Stimulated activated CD4-positive, alpha-beta T cell treated with anti-CD3 and anti-CD28 coated beads, Interleukin-15, amount 100 ng/mL, for 24 hours (primary cell): Measurements from ENCODE around the gene RPTOR.

ENCODE experiments used
- DNase-seq: peaks from one replicate; pipeline ENCODE4 v3.0.0-alpha.2; 2020

The RPTOR gene

GRCh38 chr17:80888276-80889160 lies 343.9 kb downstream of the RPTOR start:
- DNase-seq = no peak

GRCh38 chr17:80889231-80890195 lies 344.9 kb downstream of the RPTOR start:
- DNase-seq = peak; percentile 55

GRCh38 chr17:80890196-80890920 lies 345.7 kb downstream of the RPTOR start:
- DNase-seq = peak; percentile 46

GRCh38 chr17:80890921-80891396 lies 346.3 kb downstream of the RPTOR start:
- no peak for DNase-seq

GRCh38 chr17:80891397-80892018 lies 346.9 kb downstream of the RPTOR start:
- DNase-seq = peak; percentile 87

- peak; percentile 98 for DNase-seq
Observed at GRCh38 chr17:80892019-80892855, 347.6 kb downstream of the RPTOR start.

- DNase-seq = peak; percentile 74
Observed at GRCh38 chr17:80892900-80893603, 348.4 kb downstream of the RPTOR start.

GRCh38 chr17:80893604-80894438 lies 349.2 kb downstream of the RPTOR start:
- DNase-seq = no peak

- no peak for DNase-seq
Observed at GRCh38 chr17:80894439-80894721, 349.7 kb downstream of the RPTOR start.

- DNase-seq = no peak
Observed at GRCh38 chr17:80894726-80895125, 350.1 kb downstream of the RPTOR start.

- DNase-seq = no peak
Observed at GRCh38 chr17:80895366-80895765, 350.7 kb downstream of the RPTOR start.

- no peak for DNase-seq
Observed at GRCh38 chr17:80898716-80899115, 354.1 kb downstream of the RPTOR start.

GRCh38 chr17:80899402-80900268 lies 355.0 kb downstream of the RPTOR start:
- DNase-seq = peak; percentile 88

- peak; percentile 27 for DNase-seq
Observed at GRCh38 chr17:80901319-80901718, 356.7 kb downstream of the RPTOR start.

- no peak for DNase-seq
Observed at GRCh38 chr17:80902197-80902962, 357.7 kb downstream of the RPTOR start.

GRCh38 chr17:80902963-80903611 lies 358.4 kb downstream of the RPTOR start:
- DNase-seq = no peak

- no peak for DNase-seq
Observed at GRCh38 chr17:80904036-80904753, 359.6 kb downstream of the RPTOR start.
